Stomach smooth muscle (tissue), 2 donors: ENCODE results near the gene VPS8.

Experiments used
- H3K27ac ChIP-seq: one replicate; pipeline ENCODE4 v1.7.0; 2013; ENCODE audit warnings: mild to moderate bottlenecking, low read length, inconsistent platforms
- H3K27me3 ChIP-seq, 2 donors: one replicate each; pipeline ENCODE4 v1.7.0; 2013; ENCODE audit warnings: low read length in 2 of 2; ENCODE audit not compliant: insufficient read depth in 2 of 2, control insufficient read depth in 1 of 2
- H3K36me3 ChIP-seq, 2 donors: one replicate each; pipeline ENCODE4 v1.7.0; 2013; ENCODE audit warnings: low read length in 2 of 2; ENCODE audit not compliant: control insufficient read depth in 2 of 2, insufficient read depth in 2 of 2
- H3K4me1 ChIP-seq: one replicate; pipeline ENCODE4 v1.7.0; 2013; ENCODE audit warnings: low read length; ENCODE audit not compliant: control insufficient read depth, insufficient read depth
- H3K4me3 ChIP-seq, 2 donors: one replicate each; pipeline ENCODE4 v1.7.0; 2013; ENCODE audit warnings: low read length in 2 of 2
- H3K9ac ChIP-seq, 2 donors: one replicate each; pipeline ENCODE4 v1.7.0; 2013; ENCODE audit warnings: low read length in 2 of 2, mild to moderate bottlenecking in 1 of 2
- H3K9me3 ChIP-seq, 2 donors: one replicate each; pipeline ENCODE4 v1.7.0; 2013; ENCODE audit warnings: low read length in 2 of 2; ENCODE audit not compliant: control insufficient read depth in 2 of 2
- donor health status: healthy.
- donor health status: Pancreatic carcinoma.

The VPS8 gene

DNA sequence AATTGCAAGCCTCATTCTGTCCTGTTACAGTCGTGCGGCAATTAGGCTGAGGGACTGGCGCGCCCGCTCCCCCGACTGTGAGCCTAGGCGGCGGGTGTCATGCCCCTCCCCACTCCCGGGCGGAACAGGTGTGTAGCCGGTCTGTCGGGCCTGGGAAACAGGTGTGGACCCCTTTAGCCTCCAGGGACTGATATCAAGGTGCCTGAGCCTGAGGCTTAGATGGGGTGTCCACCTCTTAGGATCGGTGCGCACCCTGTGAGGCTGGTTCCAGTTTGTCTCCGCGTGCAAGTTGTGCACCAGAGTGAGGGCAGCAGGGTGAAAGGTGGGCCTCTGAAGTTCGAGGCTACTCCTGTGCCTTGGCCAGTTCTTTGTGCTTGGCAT lies 686 bp downstream of the VPS8 start:
- peaks cover 10% of the 10 kb centered on the region for H3K4me1 ChIP-seq
- peak overlapping the region; percentile 82 to 84 for H3K9ac ChIP-seq
- no peaks in the 10 kb centered on the region for H3K36me3 ChIP-seq
- H3K27me3 ChIP-seq: no peaks in the 10 kb centered on the region
- H3K4me3 ChIP-seq: peak overlapping the region; percentile 88 to 99
- no peaks in the 10 kb centered on the region for H3K9me3 ChIP-seq
- H3K27ac ChIP-seq: no peak overlapping the region

DNA sequence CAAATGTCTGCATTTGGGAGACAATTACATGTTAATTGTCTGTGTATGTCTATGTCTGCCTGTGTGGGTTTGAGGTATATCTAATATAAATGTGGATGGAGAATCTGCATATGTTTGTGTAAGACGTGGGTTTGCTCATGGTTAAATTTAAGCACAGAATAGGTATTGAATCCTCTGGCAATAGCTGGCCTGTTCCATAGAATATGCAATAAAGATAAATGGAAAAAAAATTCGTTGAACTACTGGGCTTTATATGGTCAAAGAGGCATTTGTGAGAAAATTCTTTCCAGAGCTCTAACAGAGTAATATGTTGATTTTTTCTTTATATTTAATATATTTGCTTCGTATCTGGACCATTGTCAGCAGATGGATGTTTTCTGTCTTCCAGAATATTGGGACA lies 1.4 kb downstream of the VPS8 start:
- Histone ChIP-seq H3K9me3 (no peaks in the 10 kb centered on the region), H3K4me1 (peaks cover 10% of the 10 kb centered on the region), H3K27me3 (no peaks in the 10 kb centered on the region), H3K27ac (no peak overlapping the region), H3K36me3 (no peaks in the 10 kb centered on the region), H3K4me3 (peak overlapping the region; percentile 88 to 99), H3K9ac (peak overlapping the region in 1 of 2 donors; percentile 84)

DNA sequence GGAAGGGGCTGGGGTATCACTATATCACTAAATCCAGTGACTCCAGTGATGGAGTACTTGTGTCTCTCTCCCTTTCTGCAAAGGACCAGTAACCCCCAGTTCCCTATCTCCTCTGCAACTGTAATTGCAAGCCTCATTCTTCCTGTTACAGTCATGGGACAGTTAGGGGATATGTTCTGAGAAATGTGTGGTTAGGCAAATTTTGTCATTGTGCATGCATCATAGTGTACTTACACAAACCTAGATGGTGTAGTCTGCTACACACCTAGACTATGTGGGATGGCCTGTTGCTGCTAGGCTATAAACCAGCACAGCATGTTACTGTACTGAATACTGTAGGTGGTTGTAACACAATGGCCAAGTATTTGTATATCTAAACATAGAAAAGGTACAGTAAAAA lies 2.2 kb downstream of the VPS8 start:
- Histone ChIP-seq H3K4me3 (no peak overlapping the region), H3K27me3 (no peaks in the 10 kb centered on the region), H3K9ac (no peak overlapping the region), H3K9me3 (no peaks in the 10 kb centered on the region), H3K27ac (no peak overlapping the region), H3K36me3 (no peaks in the 10 kb centered on the region), H3K4me1 (peaks cover 10% of the 10 kb centered on the region)

DNA sequence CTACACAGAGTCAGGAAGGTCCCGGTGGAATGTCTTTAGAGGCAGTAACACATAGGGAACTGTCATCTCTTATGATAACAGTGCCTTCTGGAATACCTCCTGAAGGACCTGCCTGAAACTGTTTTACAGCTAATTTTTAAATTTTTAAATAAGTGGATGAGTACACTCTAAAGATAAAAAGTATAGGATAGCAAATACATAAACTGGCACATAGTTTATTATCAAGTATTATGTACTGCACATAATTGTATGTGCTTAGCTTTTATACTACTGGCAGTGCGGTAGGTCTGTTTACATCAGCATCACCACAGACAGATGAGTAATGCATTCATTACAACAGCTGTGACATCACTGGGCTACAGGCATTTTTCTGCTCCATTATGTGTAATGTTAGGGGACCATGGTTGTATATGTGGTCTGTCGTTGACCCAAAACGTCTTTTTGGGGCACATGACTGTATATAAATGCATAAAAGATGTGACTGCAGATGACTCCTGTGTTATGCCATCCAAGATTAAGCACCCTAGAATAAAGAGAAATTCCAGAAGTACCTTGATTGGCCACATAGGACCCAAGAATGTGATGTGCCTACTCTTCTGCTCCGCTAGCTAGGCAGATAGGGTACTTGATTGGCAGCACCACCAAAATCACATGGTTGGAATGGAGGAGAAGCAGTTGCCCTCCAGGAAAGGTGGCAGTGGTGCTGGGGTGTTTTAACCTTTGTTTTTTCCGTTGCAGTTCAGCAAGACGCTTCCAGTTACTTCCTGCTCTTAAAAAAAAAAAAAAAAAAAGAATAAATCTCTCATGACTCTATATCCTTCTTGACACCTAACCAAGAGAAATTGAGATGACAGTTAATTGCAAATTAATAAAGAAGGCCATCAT lies 3.3 kb downstream of the VPS8 start:
- H3K27ac ChIP-seq: no peak overlapping the region
- H3K4me1 ChIP-seq: peaks cover 10% of the 10 kb centered on the region
- H3K9me3 ChIP-seq: no peaks in the 10 kb centered on the region
- H3K27me3 ChIP-seq: no peaks in the 10 kb centered on the region
- no peak overlapping the region for H3K9ac ChIP-seq
- no peak overlapping the region for H3K4me3 ChIP-seq
- H3K36me3 ChIP-seq: no peaks in the 10 kb centered on the region

DNA sequence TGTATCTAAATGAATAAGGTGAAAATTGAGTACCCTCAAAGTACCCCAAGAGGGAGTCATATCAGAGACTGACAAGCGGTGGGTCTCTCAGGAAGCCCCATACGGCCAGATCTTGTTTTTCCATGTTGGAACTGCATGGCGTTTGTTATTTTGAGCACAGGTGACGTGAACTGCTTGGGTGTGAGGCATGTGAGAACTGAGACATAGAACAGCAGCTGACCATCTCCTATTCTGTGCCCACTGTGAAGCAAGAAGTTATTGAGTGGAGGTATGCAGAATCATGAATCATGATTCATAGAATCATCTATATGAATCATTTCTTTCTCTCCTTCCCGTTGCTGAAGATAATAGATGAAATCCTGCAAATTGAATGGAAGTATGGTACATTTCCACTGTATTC lies 4.6 kb downstream of the VPS8 start:
- peaks cover 10% of the 10 kb centered on the region for H3K4me1 ChIP-seq
- no peaks in the 10 kb centered on the region for H3K27me3 ChIP-seq
- H3K36me3 ChIP-seq: no peaks in the 10 kb centered on the region
- H3K9ac ChIP-seq: no peak overlapping the region
- no peak overlapping the region for H3K27ac ChIP-seq
- no peak overlapping the region for H3K4me3 ChIP-seq
- no peaks in the 10 kb centered on the region for H3K9me3 ChIP-seq

DNA sequence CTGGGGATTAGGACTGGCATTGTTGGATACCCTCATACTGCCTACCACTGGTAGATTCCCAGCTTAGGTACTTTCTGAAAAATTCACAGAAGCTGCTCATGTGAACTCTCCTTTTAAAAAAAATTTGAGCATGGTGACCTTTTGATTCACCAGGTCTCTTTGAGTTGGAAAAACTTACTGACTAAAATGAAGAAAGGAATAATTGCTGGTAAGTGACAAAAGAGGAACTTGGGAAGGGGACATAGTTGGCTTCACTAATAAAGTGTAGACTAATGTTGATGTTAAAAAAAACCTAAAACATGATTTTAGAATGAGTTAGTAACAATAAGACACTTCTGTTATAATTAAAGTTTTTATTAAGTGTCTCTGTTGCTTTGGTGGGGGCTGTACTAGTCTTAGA lies 8.6 kb downstream of the VPS8 start:
- no peaks in the 10 kb centered on the region for H3K27me3 ChIP-seq
- no peak overlapping the region for H3K4me3 ChIP-seq
- H3K27ac ChIP-seq: no peak overlapping the region
- H3K4me1 ChIP-seq: no peaks in the 10 kb centered on the region
- no peaks in the 10 kb centered on the region for H3K36me3 ChIP-seq
- no peak overlapping the region for H3K9ac ChIP-seq
- H3K9me3 ChIP-seq: no peaks in the 10 kb centered on the region

DNA sequence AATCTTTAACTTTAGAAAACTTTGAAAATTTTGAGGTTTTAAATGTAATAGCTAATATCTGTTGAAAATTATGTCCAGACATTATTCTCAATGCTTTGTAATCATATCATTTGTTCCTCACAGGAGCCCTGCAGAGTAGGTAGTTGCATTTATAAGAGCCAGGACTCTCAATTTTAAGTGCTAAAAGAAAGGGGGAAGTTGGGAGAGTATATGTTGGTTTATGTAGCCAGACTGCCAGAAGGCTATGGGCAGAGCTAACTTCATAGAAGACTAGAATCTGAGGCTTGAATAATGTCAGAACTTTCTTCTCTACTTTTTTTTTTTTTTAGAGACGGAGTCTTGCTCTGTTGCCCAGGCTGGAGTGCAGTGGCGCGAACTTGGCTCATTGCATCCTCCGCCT lies 9.1 kb downstream of the VPS8 start:
- Histone ChIP-seq H3K9me3 (no peaks in the 10 kb centered on the region), H3K27me3 (no peaks in the 10 kb centered on the region), H3K36me3 (no peaks in the 10 kb centered on the region), H3K4me3 (no peak overlapping the region), H3K27ac (no peak overlapping the region), H3K9ac (no peak overlapping the region), H3K4me1 (no peaks in the 10 kb centered on the region)

DNA sequence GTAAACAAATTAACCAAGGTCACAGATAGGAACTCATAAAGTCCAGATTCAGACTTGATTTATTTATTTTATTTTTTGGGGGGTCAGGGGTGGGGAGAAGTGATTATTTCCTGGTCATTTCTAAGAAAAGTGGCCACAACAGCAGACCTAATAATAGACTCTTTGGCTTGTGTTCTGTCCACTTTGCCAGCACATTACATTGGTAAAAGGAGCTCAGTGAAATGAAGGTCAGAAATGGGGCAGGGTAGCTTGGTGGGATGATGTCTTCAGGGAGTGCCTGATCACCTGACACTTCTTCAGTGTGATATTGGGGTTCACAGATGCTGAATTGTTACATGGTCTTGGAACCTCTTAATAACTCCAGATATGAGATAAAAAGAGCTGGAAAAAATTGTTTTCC lies 10.1 kb downstream of the VPS8 start:
- Histone ChIP-seq H3K9me3 (no peaks in the 10 kb centered on the region), H3K9ac (no peak overlapping the region), H3K27ac (no peak overlapping the region), H3K36me3 (peaks cover 0 to 2% of the 10 kb centered on the region in 2 donors), H3K4me1 (no peaks in the 10 kb centered on the region), H3K27me3 (no peaks in the 10 kb centered on the region), H3K4me3 (no peak overlapping the region)

DNA sequence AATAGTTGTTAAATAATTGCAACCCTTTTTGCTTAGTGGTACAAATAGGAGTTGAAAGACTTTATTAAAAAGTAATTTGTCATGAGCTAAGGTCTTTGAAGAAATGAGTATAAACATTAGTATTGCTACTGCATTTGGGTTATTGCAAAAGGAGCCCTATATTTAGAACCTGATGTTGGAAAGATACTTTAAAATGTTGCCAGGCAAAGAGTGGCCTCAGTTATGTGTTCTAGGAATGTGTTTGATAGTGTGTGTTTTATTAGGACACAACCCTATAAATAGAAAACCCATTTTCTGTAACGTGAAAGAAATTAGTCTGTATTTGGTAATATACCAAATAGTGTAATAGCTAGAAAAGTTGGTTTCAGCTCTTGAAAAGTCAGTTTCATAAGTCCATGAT lies 10.7 kb downstream of the VPS8 start:
- no peak overlapping the region for H3K4me3 ChIP-seq
- no peaks in the 10 kb centered on the region for H3K4me1 ChIP-seq
- no peaks in the 10 kb centered on the region for H3K27me3 ChIP-seq
- peaks cover 0 to 2% of the 10 kb centered on the region in 2 donors for H3K36me3 ChIP-seq
- no peak overlapping the region for H3K27ac ChIP-seq
- no peak overlapping the region for H3K9ac ChIP-seq
- H3K9me3 ChIP-seq: no peaks in the 10 kb centered on the region

DNA sequence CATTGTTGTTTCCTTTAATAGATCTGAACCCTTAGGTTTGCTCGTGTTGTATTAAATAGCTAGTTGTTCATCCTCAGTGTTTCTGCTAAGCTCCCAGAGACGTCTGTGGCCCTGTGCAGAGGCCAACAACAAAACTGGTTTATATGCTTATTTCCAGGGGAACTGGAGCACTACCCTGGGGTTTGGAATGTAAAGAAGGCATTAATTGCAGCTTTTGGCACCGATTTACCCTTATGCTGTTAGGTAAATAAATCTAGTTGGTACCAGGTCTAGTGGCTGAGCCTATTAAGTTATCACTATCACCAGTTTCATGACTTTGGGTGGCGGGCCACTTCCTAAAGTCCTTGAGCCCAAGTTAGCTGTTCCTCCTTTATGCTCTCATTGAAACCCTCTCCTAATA lies 12.0 kb downstream of the VPS8 start:
- Histone ChIP-seq H3K4me1 (no peaks in the 10 kb centered on the region), H3K27ac (no peak overlapping the region), H3K27me3 (no peaks in the 10 kb centered on the region), H3K9ac (no peak overlapping the region), H3K4me3 (no peak overlapping the region), H3K9me3 (no peaks in the 10 kb centered on the region), H3K36me3 (peaks cover 0 to 2% of the 10 kb centered on the region in 2 donors)

DNA sequence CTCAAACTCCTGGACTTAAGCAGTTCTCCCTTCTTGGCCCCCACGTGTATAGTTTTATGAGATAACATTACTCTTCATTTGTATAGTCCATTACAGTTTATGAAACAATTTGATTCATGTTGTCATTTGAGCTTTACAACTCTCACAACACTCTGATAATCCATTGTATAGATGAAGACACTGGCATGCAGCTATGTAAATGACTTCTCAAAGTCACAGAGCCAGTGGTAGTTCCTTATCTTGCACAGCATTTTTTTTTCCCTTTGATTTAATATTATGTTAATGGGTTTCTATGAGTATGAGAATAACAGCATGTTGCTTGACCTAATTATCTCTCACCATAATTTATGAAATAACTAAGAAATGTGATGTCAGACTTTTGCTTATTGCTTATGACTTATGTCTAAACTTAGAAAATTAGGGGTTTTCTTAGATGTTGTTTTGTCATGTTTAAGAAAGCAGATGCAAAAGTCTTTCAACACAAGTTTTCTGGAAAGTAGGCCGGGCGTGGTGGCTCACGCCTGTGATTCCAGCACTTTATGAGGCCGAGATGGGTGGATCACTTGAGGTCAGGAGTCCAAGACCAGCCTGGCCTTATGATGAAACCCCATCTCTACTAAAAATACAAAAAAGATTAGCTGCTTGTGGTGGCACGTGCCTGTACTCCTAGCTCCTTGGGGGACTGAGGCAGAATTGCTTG lies 13.3 kb downstream of the VPS8 start:
- Histone ChIP-seq H3K27me3 (no peaks in the 10 kb centered on the region), H3K4me3 (no peak overlapping the region), H3K4me1 (no peaks in the 10 kb centered on the region), H3K36me3 (peaks cover 0 to 2% of the 10 kb centered on the region in 2 donors), H3K27ac (no peak overlapping the region), H3K9me3 (no peaks in the 10 kb centered on the region), H3K9ac (no peak overlapping the region)
